Activated T-helper 17 cell treated with anti-CD3 and anti-CD28 coated beads, Interleukin-2, amount 50 U/mL, for 72 hours (primary cell): ENCODE data around the gene CRACR2B. TPM values are rescaled to one million over a fixed set of nuclear protein-coding genes. Genes with fewer than 3 reads are reported as not detected.

Source experiments
- ATAC-seq: fragments of 150-1000 bp; cut with Tn5 transposase; replicated peaks from 2 replicates; pipeline ENCODE4 v1.10.0; 2021; ENCODE audit warnings: mild to moderate bottlenecking, moderate library complexity
- H3K27ac Mint-ChIP-seq: one replicate; pipeline ENCODE4 v1.8.0; 2022; ENCODE audit warnings: mixed read lengths
- H3K27me3 Mint-ChIP-seq: one replicate; pipeline ENCODE4 v1.8.0; 2022; ENCODE audit warnings: mixed read lengths
- H3K36me3 Mint-ChIP-seq: one replicate; pipeline ENCODE4 v1.8.0; 2022; ENCODE audit warnings: low read depth, mild to moderate bottlenecking, mixed read lengths
- H3K4me1 Mint-ChIP-seq: one replicate; pipeline ENCODE4 v1.8.0; 2022; ENCODE audit warnings: mixed read lengths
- H3K4me3 Mint-ChIP-seq: one replicate; pipeline ENCODE4 v1.8.0; 2022; ENCODE audit warnings: mild to moderate bottlenecking, mixed read lengths
- H3K9me3 Mint-ChIP-seq: one replicate; pipeline ENCODE4 v1.8.0; 2022; ENCODE audit warnings: mixed read lengths
- total RNA-seq, 2 donors: library from RNA; stranded (reverse); gene quantifications; one replicate each; pipeline ENCODE4 v1.2.3, GENCODE V29; 2022

Gene CRACR2B
- total RNA-seq, 2 donors from 2014 or later = 1.4 to 1.9 TPM

DNA sequence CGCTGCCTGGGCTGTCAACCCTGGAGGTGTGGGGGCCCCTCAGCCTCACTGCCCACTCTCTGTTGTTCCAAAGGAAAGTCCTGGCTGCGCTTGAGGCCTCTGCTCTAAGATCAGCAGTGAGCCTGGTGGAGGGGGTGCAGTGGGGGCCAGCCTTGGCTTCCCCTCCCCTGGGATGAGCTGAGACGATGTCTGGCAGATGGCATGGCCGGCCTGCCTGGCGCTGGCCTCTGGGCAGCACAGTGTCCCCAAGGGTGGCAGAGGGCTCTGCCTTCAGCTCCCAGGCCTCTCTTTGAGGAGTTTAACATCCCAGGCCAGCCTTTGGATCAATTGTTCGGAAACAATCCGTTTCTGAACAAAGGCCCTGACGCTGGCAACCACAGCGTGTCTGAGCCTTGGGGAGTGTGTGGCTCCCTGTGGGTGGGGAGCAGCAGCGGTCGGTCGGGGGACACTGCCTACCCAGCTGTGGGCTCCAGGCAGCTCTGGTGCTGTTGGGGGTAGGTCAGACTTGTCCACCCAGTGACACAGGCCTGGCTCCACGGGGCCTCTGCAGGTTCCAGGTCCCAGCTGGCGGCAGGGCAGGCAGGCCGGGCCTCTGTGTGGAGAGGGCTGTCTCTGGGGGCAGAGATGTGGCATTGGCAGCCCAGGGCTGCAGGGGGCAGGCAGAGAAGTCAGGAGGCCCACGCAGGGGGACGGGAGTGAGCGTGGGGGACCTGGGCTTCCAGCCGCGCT lies 27.0 kb downstream of the CRACR2B start:
- Mint-ChIP-seq H3K27me3 (no peaks in the 10 kb centered on the region), H3K9me3 (no peaks in the 10 kb centered on the region), H3K4me1 (no peaks in the 10 kb centered on the region), H3K36me3 (no peaks in the 10 kb centered on the region), H3K27ac (no peak overlapping the region), H3K4me3 (no peak overlapping the region)
- no peak for ATAC-seq

DNA sequence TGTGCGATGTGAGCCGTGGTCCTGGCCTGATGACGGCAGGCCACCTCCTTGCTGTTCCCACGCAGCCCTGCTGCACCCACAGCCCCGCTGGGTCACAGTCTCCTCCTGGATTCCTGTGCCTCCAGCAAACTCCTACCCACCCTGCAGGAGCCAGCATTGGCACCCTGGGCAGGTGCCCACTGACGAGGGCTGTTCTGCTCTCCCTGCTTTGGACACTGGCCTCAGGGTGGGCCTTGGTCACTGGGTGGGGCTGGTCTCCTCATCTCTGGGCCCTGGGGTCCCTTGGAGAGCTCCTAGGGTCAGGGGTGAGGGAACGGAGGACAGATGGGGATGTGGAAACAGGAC lies 27.6 kb downstream of the CRACR2B start:
- Mint-ChIP-seq H3K4me3 (no peak overlapping the region), H3K4me1 (no peaks in the 10 kb centered on the region), H3K36me3 (no peaks in the 10 kb centered on the region), H3K27me3 (no peaks in the 10 kb centered on the region), H3K27ac (no peak overlapping the region), H3K9me3 (no peaks in the 10 kb centered on the region)
- ATAC-seq = no peak

- Mint-ChIP-seq H3K4me3 (no peak overlapping the region), H3K27ac (no peak overlapping the region), H3K36me3 (no peaks in the 10 kb centered on the region), H3K27me3 (no peaks in the 10 kb centered on the region), H3K9me3 (no peaks in the 10 kb centered on the region), H3K4me1 (no peaks in the 10 kb centered on the region)
- no peak for ATAC-seq
Measured at GRCh38 chr11:855796-856195, 28.1 kb downstream of the CRACR2B start.

- no peaks in the 10 kb centered on the region for H3K36me3 Mint-ChIP-seq
- no peak overlapping the region for H3K4me3 Mint-ChIP-seq
- H3K27me3 Mint-ChIP-seq = no peaks in the 10 kb centered on the region
- no peak overlapping the region for H3K27ac Mint-ChIP-seq
- H3K9me3 Mint-ChIP-seq = no peaks in the 10 kb centered on the region
- no peaks in the 10 kb centered on the region for H3K4me1 Mint-ChIP-seq
- ATAC-seq = no peak
Measured at GRCh38 chr11:856397-856796, 28.7 kb downstream of the CRACR2B start.

DNA sequence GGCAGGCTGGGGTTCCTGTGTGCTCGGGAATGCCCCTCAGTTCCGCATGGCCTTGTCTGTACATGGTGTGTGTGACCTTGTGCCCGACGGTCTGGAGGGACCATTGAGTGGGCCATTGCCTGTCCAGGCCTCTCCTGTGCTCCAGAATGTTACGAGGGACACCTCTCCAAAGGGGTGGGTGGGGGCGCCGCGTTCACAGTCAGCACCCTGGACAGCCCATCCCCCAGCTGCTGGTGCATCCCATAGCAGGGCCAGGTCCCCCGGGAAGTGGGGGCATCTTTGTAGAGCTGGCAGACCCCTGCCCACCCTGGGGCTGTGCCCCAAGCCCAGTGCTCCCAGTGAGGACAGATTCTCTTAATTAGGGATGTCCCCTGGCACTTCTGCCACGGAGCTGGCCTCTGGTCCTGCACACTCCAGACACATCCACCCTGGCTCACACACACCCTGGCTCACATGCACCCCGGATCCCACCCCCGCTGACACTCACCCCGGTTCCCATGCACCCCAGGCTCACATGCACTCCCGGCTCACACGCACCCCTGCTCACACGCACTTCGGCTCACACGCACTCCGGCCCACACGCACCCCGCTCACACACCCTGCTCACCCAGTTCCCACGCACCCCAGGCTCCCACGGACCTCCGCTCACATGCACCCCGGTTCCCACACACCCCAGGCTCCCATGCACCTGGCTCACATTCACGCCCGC lies 30.5 kb downstream of the CRACR2B start:
- Mint-ChIP-seq H3K4me3 (no peak overlapping the region), H3K9me3 (no peaks in the 10 kb centered on the region), H3K4me1 (no peaks in the 10 kb centered on the region)

GRCh38 chr11:858762-859339 lies 31.1 kb downstream of the CRACR2B start:
- Mint-ChIP-seq H3K27ac (no peak overlapping the region), H3K36me3 (no peaks in the 10 kb centered on the region), H3K9me3 (no peaks in the 10 kb centered on the region), H3K4me3 (no peak overlapping the region), H3K27me3 (no peaks in the 10 kb centered on the region), H3K4me1 (no peaks in the 10 kb centered on the region)
- ATAC-seq = no peak

More for the DNA sequence above, 30.5 kb downstream of the CRACR2B start:
- no peak for ATAC-seq
- H3K27me3 Mint-ChIP-seq = no peaks in the 10 kb centered on the region
- H3K36me3 Mint-ChIP-seq = no peaks in the 10 kb centered on the region
- no peak overlapping the region for H3K27ac Mint-ChIP-seq

GRCh38 chr11:859394-860131 lies 31.8 kb downstream of the CRACR2B start:
- Mint-ChIP-seq H3K27ac (no peak overlapping the region), H3K9me3 (no peaks in the 10 kb centered on the region), H3K4me1 (no peaks in the 10 kb centered on the region), H3K36me3 (no peaks in the 10 kb centered on the region), H3K27me3 (no peaks in the 10 kb centered on the region), H3K4me3 (no peak overlapping the region)
- no peak for ATAC-seq

DNA sequence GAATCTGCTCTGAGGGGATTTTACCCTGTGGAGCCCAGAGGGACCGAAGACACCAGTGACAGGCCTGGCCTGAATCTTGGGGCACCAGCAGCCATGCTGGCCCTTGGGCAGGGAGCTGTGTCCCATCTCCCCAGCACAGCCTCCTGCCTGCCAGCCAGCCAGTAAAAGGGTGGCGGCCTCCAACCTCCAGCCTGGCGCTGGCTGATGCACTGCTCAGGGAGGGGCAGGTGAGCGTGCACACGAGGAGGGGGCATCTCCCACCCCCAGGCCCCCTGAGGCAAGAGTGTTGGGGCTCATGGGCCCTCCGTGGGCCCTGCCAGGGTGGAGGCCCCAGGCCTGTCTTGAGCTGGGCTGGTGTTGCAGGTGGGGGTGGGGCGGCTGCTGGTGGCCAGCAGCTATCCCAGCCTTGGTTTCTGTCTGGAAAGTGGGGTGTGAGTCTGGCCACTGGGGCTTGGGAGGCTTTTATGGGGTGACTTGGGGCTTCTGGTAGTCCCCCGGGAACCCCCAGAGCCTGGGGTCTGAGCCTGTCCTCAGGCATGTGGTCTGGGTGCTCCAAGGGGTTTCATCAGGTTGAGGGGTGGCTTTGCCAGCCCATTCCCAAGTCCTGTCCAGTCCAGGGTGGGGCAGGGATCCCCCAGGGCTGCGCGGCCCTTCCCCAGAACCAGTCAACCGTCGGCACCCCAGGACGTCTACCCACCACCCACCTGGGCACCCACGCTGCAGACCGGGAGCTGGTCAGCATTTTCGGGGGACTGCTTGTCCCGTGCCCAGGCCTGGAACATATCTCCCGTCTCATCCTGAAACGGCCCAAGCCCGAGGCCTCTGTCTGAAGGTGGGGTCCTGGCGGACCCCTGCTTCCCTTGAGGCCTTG lies 32.8 kb downstream of the CRACR2B start:
- Mint-ChIP-seq H3K27me3 (no peaks in the 10 kb centered on the region), H3K27ac (no peak overlapping the region), H3K36me3 (no peaks in the 10 kb centered on the region), H3K4me1 (no peaks in the 10 kb centered on the region), H3K4me3 (no peak overlapping the region), H3K9me3 (no peaks in the 10 kb centered on the region)
- ATAC-seq = no peak

DNA sequence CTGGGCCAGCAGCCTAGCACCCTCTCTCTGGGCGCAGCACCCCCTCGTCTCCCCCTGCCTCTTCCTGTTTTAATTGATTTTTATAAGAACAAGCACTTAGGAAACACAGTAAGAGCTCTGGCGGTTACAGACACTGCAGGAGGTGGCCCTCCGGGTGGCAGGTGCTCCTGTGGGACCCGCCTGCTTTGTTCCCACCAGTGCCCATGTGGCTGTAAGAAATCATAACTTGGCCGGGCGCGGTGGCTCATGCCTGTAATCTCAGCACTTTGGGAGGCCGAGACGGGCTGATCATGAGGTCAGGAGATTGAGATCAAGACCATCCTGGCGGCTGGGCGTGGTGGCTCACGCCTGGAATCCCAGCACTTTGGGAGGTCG lies 33.4 kb downstream of the CRACR2B start:
- Mint-ChIP-seq H3K9me3 (no peaks in the 10 kb centered on the region), H3K4me1 (no peaks in the 10 kb centered on the region), H3K27ac (no peak overlapping the region), H3K36me3 (no peaks in the 10 kb centered on the region), H3K27me3 (no peaks in the 10 kb centered on the region), H3K4me3 (no peak overlapping the region)
- no peak for ATAC-seq

GRCh38 chr11:862081-862661 lies 34.5 kb downstream of the CRACR2B start:
- ATAC-seq = no peak
- no peaks in the 10 kb centered on the region for H3K9me3 Mint-ChIP-seq
- no peaks in the 10 kb centered on the region for H3K27me3 Mint-ChIP-seq
- no peak overlapping the region for H3K27ac Mint-ChIP-seq
- H3K4me3 Mint-ChIP-seq = no peak overlapping the region
- H3K4me1 Mint-ChIP-seq = no peaks in the 10 kb centered on the region
- H3K36me3 Mint-ChIP-seq = no peaks in the 10 kb centered on the region

GRCh38 chr11:862696-863022 lies 34.9 kb downstream of the CRACR2B start:
- Mint-ChIP-seq H3K36me3 (no peaks in the 10 kb centered on the region), H3K4me1 (no peaks in the 10 kb centered on the region), H3K4me3 (no peak overlapping the region), H3K27ac (no peak overlapping the region), H3K9me3 (no peaks in the 10 kb centered on the region), H3K27me3 (no peaks in the 10 kb centered on the region)
- peak; percentile 13 for ATAC-seq

DNA sequence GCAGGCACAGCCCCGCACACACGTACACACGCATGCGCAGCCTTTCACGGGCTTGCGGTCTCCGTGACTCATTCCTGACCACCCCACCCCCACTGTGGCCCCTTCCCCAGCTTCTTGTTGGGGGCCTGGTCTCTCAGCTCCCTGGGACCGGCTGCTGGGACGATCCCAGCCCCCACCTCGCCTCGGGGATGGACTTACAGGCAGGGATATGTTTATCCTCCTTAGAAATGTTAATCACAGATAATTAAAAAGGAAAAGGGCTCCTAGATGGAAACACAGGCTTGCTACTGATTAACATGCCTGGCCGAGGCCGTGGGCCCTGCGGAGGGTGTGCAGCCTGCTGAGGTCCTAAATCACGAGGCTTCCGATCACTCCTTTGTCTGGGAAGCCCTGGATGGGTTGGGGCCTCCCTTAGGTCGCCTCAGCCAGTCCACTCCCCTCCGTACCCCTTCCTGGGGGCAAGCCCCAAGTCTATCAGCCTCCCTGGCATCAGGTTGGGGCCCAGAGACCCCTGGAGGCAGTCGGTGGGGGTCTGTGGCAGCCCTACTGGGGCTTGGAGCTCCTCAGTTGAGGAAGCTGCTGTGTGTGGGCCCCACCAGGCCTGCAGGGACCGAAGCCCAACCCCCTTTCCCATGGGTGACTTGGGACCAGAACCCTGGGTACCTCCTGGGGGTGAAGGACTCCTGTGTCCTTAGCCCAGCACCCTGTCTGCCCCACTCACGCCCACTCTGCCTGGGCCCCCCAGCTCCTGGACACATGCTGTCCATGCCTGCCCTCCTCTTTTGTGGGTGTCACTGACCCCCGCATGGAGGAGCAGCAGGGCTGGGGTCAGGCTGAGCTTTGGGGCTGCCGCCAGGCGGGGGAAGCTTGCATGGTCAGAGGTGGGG lies 35.5 kb downstream of the CRACR2B start:
- no peak for ATAC-seq
- no peaks in the 10 kb centered on the region for H3K27me3 Mint-ChIP-seq

More for the DNA sequence above, 35.5 kb downstream of the CRACR2B start:
- no peaks in the 10 kb centered on the region for H3K4me1 Mint-ChIP-seq
- no peak overlapping the region for H3K27ac Mint-ChIP-seq
- H3K36me3 Mint-ChIP-seq = no peaks in the 10 kb centered on the region
- no peaks in the 10 kb centered on the region for H3K9me3 Mint-ChIP-seq
- no peak overlapping the region for H3K4me3 Mint-ChIP-seq
